Neural cell (in vitro differentiated cells): ENCODE results near the gene PSMD8. TPM values are rescaled to one million over a fixed set of nuclear protein-coding genes. Genes with fewer than 3 reads are reported as not detected.

Experiments
- H2AFZ ChIP-seq: fragments of 200-600, 300-800 bp; sonication (generic), shearing (Covaris generic); 2 replicates; pipeline ENCODE4 v1.6.0; 2014; ENCODE audit warnings: low read depth, mild to moderate bottlenecking, antibody characterized with exemption, low read length, moderate library complexity
- H3F3A ChIP-seq: fragments of 200-600 bp; shearing (Covaris generic); 2 replicates; pipeline ENCODE4 v1.6.1; 2016; ENCODE audit warnings: mild to moderate bottlenecking, moderate library complexity, mixed read lengths, antibody characterized with exemption, low read length; ENCODE audit not compliant: insufficient read depth, poor library complexity, severe bottlenecking
- H3K27ac ChIP-seq: fragments of 200-600, 300-800 bp; sonication (generic), shearing (Covaris generic); 2 replicates; pipeline ENCODE4 v1.5.1; 2014; ENCODE audit warnings: mild to moderate bottlenecking, low read length, moderate library complexity
- H3K27me3 ChIP-seq: fragments of 300-800, 200-600 bp; sonication (generic), shearing (Covaris generic); 2 replicates; pipeline ENCODE4 v1.6.0; 2014; ENCODE audit warnings: mild to moderate bottlenecking, low read depth, low read length, moderate library complexity; ENCODE audit not compliant: insufficient read depth
- H3K36me3 ChIP-seq: fragments of 300-800, 200-600 bp; sonication (generic), shearing (Covaris generic); 2 replicates; pipeline ENCODE4 v1.5.1; 2014; ENCODE audit warnings: mild to moderate bottlenecking, antibody characterized with exemption, low read length, moderate library complexity; ENCODE audit not compliant: insufficient read depth
- H3K4me2 ChIP-seq: fragments of 300-800, 200-600 bp; sonication (generic), shearing (Covaris generic); 2 replicates; pipeline ENCODE4 v1.6.0; 2014; ENCODE audit warnings: mild to moderate bottlenecking, low read length
- H3K4me3 ChIP-seq: fragments of 300-800, 200-600 bp; sonication (generic), shearing (Covaris generic); 2 replicates; pipeline ENCODE4 v1.5.1; 2014; ENCODE audit warnings: mild to moderate bottlenecking, low read length, moderate library complexity
- H3K79me2 ChIP-seq: fragments of 200-600 bp; shearing (Covaris generic); replicated peaks from 2 replicates; pipeline ENCODE4 v1.6.0; 2014; ENCODE audit warnings: mild to moderate bottlenecking, low read length, moderate library complexity; ENCODE audit not compliant: insufficient read depth
- H3K9ac ChIP-seq: fragments of 300-800, 200-600 bp; sonication (generic), shearing (Covaris generic); 2 replicates; pipeline ENCODE4 v1.6.1; 2016; ENCODE audit warnings: mild to moderate bottlenecking, low read length, mixed read lengths
- H3K9me2 ChIP-seq: fragments of 200-600 bp; shearing (Covaris generic); 2 replicates; pipeline ENCODE4 v1.6.1; 2016; ENCODE audit warnings: mild to moderate bottlenecking, low read length, mixed read lengths; ENCODE audit not compliant: insufficient read depth
- H3K9me3 ChIP-seq: fragments of 200-600, 300-800 bp; sonication (generic), shearing (Covaris generic); 2 replicates; pipeline ENCODE4 v1.6.1; 2016; ENCODE audit warnings: mild to moderate bottlenecking, mixed run types, low read length, moderate library complexity, mixed read lengths
- H4K20me1 ChIP-seq: fragments of 200-600 bp; shearing (Covaris generic); 2 replicates; pipeline ENCODE4 v1.6.1; 2016; ENCODE audit warnings: mild to moderate bottlenecking, mixed run types; ENCODE audit not compliant: insufficient read depth
- EP300 ChIP-seq: fragments of 450-650 bp; conservative IDR thresholded peaks from 2 replicates; pipeline ENCODE4 v1.6.1; 2014; ENCODE audit warnings: antibody characterized with exemption, mild to moderate bottlenecking, moderate library complexity; ENCODE audit not compliant: poor library complexity, severe bottlenecking
- EZH2 ChIP-seq: fragments of 200-600, 300-800 bp; shearing (Covaris generic), sonication (generic); IDR thresholded peaks from 2 replicates; pipeline ENCODE4 v1.6.1; 2014; ENCODE audit warnings: antibody characterized with exemption, low read length, borderline replicate concordance, mild to moderate bottlenecking; ENCODE audit not compliant: insufficient read depth, poor library complexity, severe bottlenecking
- MXI1 ChIP-seq: fragments of 450-650 bp; conservative IDR thresholded peaks from 2 replicates; pipeline ENCODE4 v1.6.1; 2014; ENCODE audit warnings: antibody characterized with exemption, mild to moderate bottlenecking; ENCODE audit not compliant: poor library complexity, severe bottlenecking
- POLR2AphosphoS5 ChIP-seq: IDR thresholded peaks from 2 replicates; pipeline ENCODE4 v1.6.1; 2012
- RAD21 ChIP-seq: fragments of 450-650 bp; conservative IDR thresholded peaks from 2 replicates; pipeline ENCODE4 v1.6.1; 2014; ENCODE audit warnings: antibody characterized with exemption, mild to moderate bottlenecking, moderate library complexity
- SMC3 ChIP-seq: fragments of 450-650 bp; conservative IDR thresholded peaks from 2 replicates; pipeline ENCODE4 v1.6.1; 2014; ENCODE audit warnings: antibody characterized with exemption, mild to moderate bottlenecking, moderate library complexity; ENCODE audit not compliant: poor library complexity
- TAF1 ChIP-seq: IDR thresholded peaks from 2 replicates; pipeline ENCODE4 v1.6.1; 2012; ENCODE audit warnings: low read depth
- polyA plus RNA-seq: library from polyadenylated mRNA; depleted of rRNA; stranded (reverse); fragments of >200 nt; gene quantifications from 2 replicates; pipeline ENCODE4 v1.2.3, GENCODE V29; 2014
- TF ChIP-seq, protein P1 (sequence below): fragments of 450-650 bp; IDR thresholded peaks from 2 replicates; pipeline ENCODE4 v1.5.1; 2014; ENCODE audit warnings: antibody characterized with exemption, mild to moderate bottlenecking, moderate library complexity; ENCODE audit not compliant: poor library complexity, severe bottlenecking
- TF ChIP-seq, protein P2 (sequence below): IDR thresholded peaks from 2 replicates; pipeline ENCODE4 v1.6.1; 2012; ENCODE audit warnings: borderline replicate concordance

PSMD8 gene
- polyA plus RNA-seq, 1 donor from 2014 or later = 334 TPM

DNA sequence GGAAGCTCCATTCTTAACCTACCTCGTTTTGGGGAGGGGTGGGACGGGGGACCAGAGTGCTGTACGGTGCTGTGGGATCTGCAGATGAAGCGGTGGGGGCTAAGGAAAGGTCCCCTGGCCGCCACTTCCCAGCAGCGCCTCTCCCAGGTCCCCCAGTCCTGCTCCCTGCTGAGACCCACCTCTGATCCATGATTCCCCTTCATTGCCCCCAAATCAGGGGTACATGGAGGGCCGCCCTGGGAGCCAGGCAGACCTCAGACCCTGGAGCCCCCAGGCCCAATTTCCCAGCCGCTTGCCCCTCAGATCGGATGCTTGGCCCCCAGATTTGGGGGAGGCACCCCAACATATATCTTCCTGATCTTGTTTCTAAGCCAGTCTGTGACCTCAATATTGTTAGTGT is 24.7 kb downstream of the PSMD8 start:
- no peaks in the 10 kb centered on the region for H3K79me2 ChIP-seq
- peaks cover 3% of the 10 kb centered on the region for H3F3A ChIP-seq
- H3K9ac ChIP-seq = no peak overlapping the region
- no peak overlapping the region for H2AFZ ChIP-seq
- H3K9me2 ChIP-seq = no peaks in the 10 kb centered on the region
- H3K4me3 ChIP-seq = no peak overlapping the region
- no peaks in the 10 kb centered on the region for H3K27me3 ChIP-seq
- no peaks in the 10 kb centered on the region for H3K36me3 ChIP-seq
- no peaks in the 10 kb centered on the region for H4K20me1 ChIP-seq
- H3K4me2 ChIP-seq = no peak overlapping the region
- TF ChIP-seq SMC3 (no peak), RAD21 (no peak), TAF1 (no peak), EP300 (no peak), POLR2AphosphoS5 (no peak), MXI1 (no peak), EZH2 (no peak)
- TF ChIP-seq, protein P1, sequence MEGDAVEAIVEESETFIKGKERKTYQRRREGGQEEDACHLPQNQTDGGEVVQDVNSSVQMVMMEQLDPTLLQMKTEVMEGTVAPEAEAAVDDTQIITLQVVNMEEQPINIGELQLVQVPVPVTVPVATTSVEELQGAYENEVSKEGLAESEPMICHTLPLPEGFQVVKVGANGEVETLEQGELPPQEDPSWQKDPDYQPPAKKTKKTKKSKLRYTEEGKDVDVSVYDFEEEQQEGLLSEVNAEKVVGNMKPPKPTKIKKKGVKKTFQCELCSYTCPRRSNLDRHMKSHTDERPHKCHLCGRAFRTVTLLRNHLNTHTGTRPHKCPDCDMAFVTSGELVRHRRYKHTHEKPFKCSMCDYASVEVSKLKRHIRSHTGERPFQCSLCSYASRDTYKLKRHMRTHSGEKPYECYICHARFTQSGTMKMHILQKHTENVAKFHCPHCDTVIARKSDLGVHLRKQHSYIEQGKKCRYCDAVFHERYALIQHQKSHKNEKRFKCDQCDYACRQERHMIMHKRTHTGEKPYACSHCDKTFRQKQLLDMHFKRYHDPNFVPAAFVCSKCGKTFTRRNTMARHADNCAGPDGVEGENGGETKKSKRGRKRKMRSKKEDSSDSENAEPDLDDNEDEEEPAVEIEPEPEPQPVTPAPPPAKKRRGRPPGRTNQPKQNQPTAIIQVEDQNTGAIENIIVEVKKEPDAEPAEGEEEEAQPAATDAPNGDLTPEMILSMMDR = no peak
- TF ChIP-seq, protein P2, sequence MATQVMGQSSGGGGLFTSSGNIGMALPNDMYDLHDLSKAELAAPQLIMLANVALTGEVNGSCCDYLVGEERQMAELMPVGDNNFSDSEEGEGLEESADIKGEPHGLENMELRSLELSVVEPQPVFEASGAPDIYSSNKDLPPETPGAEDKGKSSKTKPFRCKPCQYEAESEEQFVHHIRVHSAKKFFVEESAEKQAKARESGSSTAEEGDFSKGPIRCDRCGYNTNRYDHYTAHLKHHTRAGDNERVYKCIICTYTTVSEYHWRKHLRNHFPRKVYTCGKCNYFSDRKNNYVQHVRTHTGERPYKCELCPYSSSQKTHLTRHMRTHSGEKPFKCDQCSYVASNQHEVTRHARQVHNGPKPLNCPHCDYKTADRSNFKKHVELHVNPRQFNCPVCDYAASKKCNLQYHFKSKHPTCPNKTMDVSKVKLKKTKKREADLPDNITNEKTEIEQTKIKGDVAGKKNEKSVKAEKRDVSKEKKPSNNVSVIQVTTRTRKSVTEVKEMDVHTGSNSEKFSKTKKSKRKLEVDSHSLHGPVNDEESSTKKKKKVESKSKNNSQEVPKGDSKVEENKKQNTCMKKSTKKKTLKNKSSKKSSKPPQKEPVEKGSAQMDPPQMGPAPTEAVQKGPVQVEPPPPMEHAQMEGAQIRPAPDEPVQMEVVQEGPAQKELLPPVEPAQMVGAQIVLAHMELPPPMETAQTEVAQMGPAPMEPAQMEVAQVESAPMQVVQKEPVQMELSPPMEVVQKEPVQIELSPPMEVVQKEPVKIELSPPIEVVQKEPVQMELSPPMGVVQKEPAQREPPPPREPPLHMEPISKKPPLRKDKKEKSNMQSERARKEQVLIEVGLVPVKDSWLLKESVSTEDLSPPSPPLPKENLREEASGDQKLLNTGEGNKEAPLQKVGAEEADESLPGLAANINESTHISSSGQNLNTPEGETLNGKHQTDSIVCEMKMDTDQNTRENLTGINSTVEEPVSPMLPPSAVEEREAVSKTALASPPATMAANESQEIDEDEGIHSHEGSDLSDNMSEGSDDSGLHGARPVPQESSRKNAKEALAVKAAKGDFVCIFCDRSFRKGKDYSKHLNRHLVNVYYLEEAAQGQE = no peak
- H3K27ac ChIP-seq = no peak overlapping the region
- no peaks in the 10 kb centered on the region for H3K9me3 ChIP-seq

DNA sequence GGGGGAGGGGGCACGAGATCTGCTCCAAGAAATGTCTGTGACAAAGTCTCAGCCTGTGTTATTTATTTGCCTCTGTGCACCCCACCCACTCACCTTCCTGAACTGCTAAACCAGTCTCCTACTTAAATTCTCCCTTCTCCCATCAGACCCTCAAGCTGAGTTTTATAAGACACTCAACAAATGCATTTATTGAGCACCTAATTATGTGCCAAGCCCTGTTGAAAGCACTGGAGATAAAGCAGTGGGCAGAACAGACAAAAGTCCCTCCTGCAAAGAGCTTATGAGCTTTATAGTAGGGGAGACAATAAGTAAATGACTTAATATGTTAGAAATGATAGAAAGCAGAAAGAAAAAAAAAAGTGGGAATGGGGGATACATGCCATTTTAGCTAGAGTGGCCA is 25.2 kb downstream of the PSMD8 start:
- Histone ChIP-seq H4K20me1 (no peaks in the 10 kb centered on the region), H3K9me2 (no peaks in the 10 kb centered on the region), H3K4me3 (no peak overlapping the region), H3K9me3 (no peaks in the 10 kb centered on the region), H3K9ac (no peak overlapping the region), H3K36me3 (no peaks in the 10 kb centered on the region), H3K27me3 (no peaks in the 10 kb centered on the region), H2AFZ (no peak overlapping the region), H3K27ac (no peak overlapping the region), H3F3A (peaks cover 3% of the 10 kb centered on the region), H3K4me2 (no peak overlapping the region), H3K79me2 (no peaks in the 10 kb centered on the region)
- TF ChIP-seq, protein P1 = no peak
- TF ChIP-seq, protein P2 = no peak
- TF ChIP-seq MXI1 = no peak
- no peak for TF ChIP-seq EP300
